ENCODE data around the gene EPYC. TPM values are rescaled to one million over a fixed set of nuclear protein-coding genes. Genes with fewer than 3 reads are reported as not detected.

The EPYC gene
- total and polyA plus RNA-seq, 10 of the 15 experiments (the other 5 are each of a cell fraction or from before 2014, with no cell fraction given): not detected

DNA sequence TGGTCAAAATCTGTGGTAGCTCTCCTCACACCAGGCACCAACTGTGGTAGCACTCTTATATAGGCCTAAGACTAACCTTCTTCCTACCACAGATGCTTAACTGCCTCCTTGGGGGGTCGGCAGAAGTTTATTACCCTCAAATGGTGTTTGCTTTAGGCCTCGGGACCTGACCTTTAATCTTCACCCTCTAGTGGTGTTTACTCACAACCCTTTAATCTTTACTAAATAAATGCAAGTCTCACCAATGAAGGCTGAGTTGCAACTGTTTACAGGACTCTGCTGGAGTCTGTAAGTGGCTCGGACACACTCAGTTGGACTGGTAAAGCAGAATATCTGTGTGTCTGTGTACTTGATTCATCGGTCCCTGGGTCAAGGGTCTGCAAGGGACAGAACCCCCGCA lies 79.2 kb downstream of the EPYC start (continued):
- TF ChIP-seq MYB (IDR thresholded peaks at IDR 0.05; ENCODE audit: borderline replicate concordance, low read depth, low read length) (no peak), POU2F2 (IDR thresholded peaks at IDR 0.05; ENCODE audit: borderline replicate concordance, low read depth, low read length) (no peak), RCOR1 (conservative IDR thresholded peaks at IDR 0.05; ENCODE audit: low read depth, low read length) (no peak), STAT1 (conservative IDR thresholded peaks at IDR 0.05) (no peak), EP300 (IDR thresholded peaks at IDR 0.05; ENCODE audit: borderline replicate concordance in 1 of 2, control insufficient read depth in 1 of 2, low read depth in 2 of 2, low read length in 2 of 2) (no peak), MEF2A (IDR thresholded peaks at IDR 0.05; ENCODE audit: insufficient read depth, low read depth, low read length) (no peak), SPI1 (IDR thresholded peaks at IDR 0.05; ENCODE audit: borderline replicate concordance, insufficient read depth, low read depth, low read length) (no peak), ZNF384 (IDR thresholded peaks at IDR 0.05; ENCODE audit: borderline replicate concordance, low read depth, low read length) (no peak), SUZ12 (IDR thresholded peaks at IDR 0.05; ENCODE audit: unreplicated experiment) (no peak)

DNA sequence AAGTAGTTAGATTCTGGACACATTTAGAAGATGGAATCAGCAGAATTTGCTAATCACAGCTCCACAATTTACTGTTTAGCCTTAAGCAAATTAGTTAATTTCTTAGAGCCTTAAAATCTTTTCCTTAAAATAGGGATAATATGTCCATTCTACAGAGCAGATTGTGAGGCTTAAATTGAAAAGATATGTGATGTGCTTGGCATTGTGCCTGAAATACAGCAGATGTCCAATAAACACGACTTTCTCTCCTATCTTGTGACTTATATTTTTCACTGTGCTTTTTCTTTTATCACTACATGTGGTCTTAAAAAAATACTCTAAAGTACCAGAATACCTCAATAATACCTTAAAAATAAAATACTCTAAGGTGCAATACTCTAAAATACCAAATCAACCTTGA lies 80.4 kb downstream of the EPYC start:
- ChIA-PET SMC1A (ENCODE audit: uncharacterized antibody, unreplicated experiment) (interaction anchor here (0.6 kb wide), 2 partner anchors 33 to 145 kb away, joined by 3 read pairs; no protein-coding TSS in a partner anchor), RAD21 (ENCODE audit: unreplicated experiment) (no interaction called here), POLR2A (no interaction called here), CTCF (no interaction called here)
- in situ Hi-C loops (cut with MboI): no loop called here
- no peaks in the 10 kb centered on the region for H3K27me3 ChIP-seq (replicated peaks in 1 of 2; ENCODE audit: control insufficient read depth in 2 of 2, insufficient read depth in 2 of 2, low read length in 1 of 2)
- H3K4me2 ChIP-seq (ENCODE audit: control insufficient read depth, insufficient read depth): no peak overlapping the region
- BruUV-seq (replicated peaks): no TSS peak
- no peak overlapping the region for H3K27ac ChIP-seq (ENCODE audit: control insufficient read depth, insufficient read depth)
- H3K9ac ChIP-seq (ENCODE audit: control insufficient read depth, insufficient read depth, low read length): no peak overlapping the region
- H3K4me1 ChIP-seq (ENCODE audit: control insufficient read depth, insufficient read depth, low read length): no peaks in the 10 kb centered on the region
- WGBS (ENCODE audit: insufficient coverage, insufficient replicate concordance, low lambda C conversion rate, missing lambda C conversion rate): 6% methylated on average over 1 of the region's 1 CpG
- no peak for DNase-seq (ENCODE audit: low read depth, low spot score)
- H3K9me3 ChIP-seq (replicated peaks; ENCODE audit: control insufficient read depth, insufficient read depth, low read length): no peaks in the 10 kb centered on the region
- no peaks in the 10 kb centered on the region for H4K20me1 ChIP-seq (ENCODE audit: control insufficient read depth, insufficient read depth)
- H3K79me2 ChIP-seq (ENCODE audit: control insufficient read depth, insufficient read depth, low read length): no peaks in the 10 kb centered on the region
- no peak overlapping the region for H2AFZ ChIP-seq (ENCODE audit: control insufficient read depth, low read depth, low read length)
- FAIRE-seq: no peak
- H3K36me3 ChIP-seq (ENCODE audit: control insufficient read depth in 2 of 2, insufficient read depth in 2 of 2, low read length in 1 of 2): no peaks in the 10 kb centered on the region
- H3K4me3 ChIP-seq: no peak overlapping the region
- intact Hi-C loops (cut with micrococcal nuclease; ENCODE audit: unreplicated experiment): no loop called here
- no peak for ATAC-seq
- TF ChIP-seq TCF7 (IDR thresholded peaks at IDR 0.05; ENCODE audit: borderline replicate concordance): no peak
- no peak for TF ChIP-seq MTA3 (IDR thresholded peaks at IDR 0.05; ENCODE audit: borderline replicate concordance, low read length)
- TF ChIP-seq NFXL1 (IDR thresholded peaks at IDR 0.05; ENCODE audit: borderline replicate concordance): no peak
- no peak for TF ChIP-seq STAT1 (conservative IDR thresholded peaks at IDR 0.05)
- TF ChIP-seq ATF7 (IDR thresholded peaks at IDR 0.05; ENCODE audit: low read depth): no peak
- TF ChIP-seq NFYB (IDR thresholded peaks at IDR 0.05; ENCODE audit: insufficient read depth, low read depth, low read length): no peak
- no peak for TF ChIP-seq ZNF24 (IDR thresholded peaks at IDR 0.05)
- TF ChIP-seq MTA2 (IDR thresholded peaks at IDR 0.05; ENCODE audit: low read depth): no peak
- no peak for TF ChIP-seq SMAD5 (IDR thresholded peaks at IDR 0.05; ENCODE audit: low read depth)
- no peak for TF ChIP-seq RB1 (IDR thresholded peaks at IDR 0.05; ENCODE audit: borderline replicate concordance)
- TF ChIP-seq, protein P1, sequence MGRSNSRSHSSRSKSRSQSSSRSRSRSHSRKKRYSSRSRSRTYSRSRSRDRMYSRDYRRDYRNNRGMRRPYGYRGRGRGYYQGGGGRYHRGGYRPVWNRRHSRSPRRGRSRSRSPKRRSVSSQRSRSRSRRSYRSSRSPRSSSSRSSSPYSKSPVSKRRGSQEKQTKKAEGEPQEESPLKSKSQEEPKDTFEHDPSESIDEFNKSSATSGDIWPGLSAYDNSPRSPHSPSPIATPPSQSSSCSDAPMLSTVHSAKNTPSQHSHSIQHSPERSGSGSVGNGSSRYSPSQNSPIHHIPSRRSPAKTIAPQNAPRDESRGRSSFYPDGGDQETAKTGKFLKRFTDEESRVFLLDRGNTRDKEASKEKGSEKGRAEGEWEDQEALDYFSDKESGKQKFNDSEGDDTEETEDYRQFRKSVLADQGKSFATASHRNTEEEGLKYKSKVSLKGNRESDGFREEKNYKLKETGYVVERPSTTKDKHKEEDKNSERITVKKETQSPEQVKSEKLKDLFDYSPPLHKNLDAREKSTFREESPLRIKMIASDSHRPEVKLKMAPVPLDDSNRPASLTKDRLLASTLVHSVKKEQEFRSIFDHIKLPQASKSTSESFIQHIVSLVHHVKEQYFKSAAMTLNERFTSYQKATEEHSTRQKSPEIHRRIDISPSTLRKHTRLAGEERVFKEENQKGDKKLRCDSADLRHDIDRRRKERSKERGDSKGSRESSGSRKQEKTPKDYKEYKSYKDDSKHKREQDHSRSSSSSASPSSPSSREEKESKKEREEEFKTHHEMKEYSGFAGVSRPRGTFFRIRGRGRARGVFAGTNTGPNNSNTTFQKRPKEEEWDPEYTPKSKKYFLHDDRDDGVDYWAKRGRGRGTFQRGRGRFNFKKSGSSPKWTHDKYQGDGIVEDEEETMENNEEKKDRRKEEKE (IDR thresholded peaks at IDR 0.05): no peak
- TF ChIP-seq, protein P2, sequence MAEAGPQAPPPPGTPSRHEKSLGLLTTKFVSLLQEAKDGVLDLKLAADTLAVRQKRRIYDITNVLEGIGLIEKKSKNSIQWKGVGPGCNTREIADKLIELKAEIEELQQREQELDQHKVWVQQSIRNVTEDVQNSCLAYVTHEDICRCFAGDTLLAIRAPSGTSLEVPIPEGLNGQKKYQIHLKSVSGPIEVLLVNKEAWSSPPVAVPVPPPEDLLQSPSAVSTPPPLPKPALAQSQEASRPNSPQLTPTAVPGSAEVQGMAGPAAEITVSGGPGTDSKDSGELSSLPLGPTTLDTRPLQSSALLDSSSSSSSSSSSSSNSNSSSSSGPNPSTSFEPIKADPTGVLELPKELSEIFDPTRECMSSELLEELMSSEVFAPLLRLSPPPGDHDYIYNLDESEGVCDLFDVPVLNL (IDR thresholded peaks at IDR 0.05; ENCODE audit: low read depth, low read length): no peak
- no peak for TF ChIP-seq SUPT20H (IDR thresholded peaks at IDR 0.05; ENCODE audit: borderline replicate concordance, control insufficient read depth, low read depth, low read length)
